ENCODE results near the gene MGLL. TPM values are rescaled to one million over a fixed set of nuclear protein-coding genes. Genes with fewer than 3 reads are reported as not detected.
A peak's percentile ranks its signal among the peaks of the same experiment; 100 is the strongest.

Gene MGLL
- total RNA-seq, 1 experiment from 2014 or later, result 6.8 TPM

- peaks cover 0 to 6% of the 10 kb centered on the region in 2 experiments; a peak in 2 of 4 replicates for H3K9me3 ChIP-seq (ENCODE audit: control insufficient read depth in 1 of 2, insufficient read depth in 1 of 2, low read depth in 1 of 2, low read length in 2 of 2)
- ATAC-seq, result peak; percentile 50
- no peaks in the 10 kb centered on the region for H4K20me1 ChIP-seq (ENCODE audit: insufficient read depth)
- H3K4me3 ChIP-seq (replicated peaks in 1 of 2; ENCODE audit: low read depth in 1 of 2, low read length in 2 of 2), result peak overlapping the region; percentile 64 to 75
- no peaks in the 10 kb centered on the region for H3K27me3 ChIP-seq (ENCODE audit: insufficient read depth, low read length)
- CTCF ChIA-PET, result interaction anchor here (1.3 to 2.0 kb wide), 3 partner anchors 9 to 248 kb away, joined by 3 to 5 read pairs (median 5); no protein-coding TSS in a partner anchor
- TF ChIP-seq ELF1 (IDR thresholded peaks at IDR 0.05; ENCODE audit: borderline replicate concordance, low read depth) (no peak), ZFX (IDR thresholded peaks at IDR 0.05) (0 out of 2 replicates have a peak, but pooled peaks have one; percentile 30), SP1 (IDR thresholded peaks at IDR 0.05; ENCODE audit: low read depth) (no peak), CBX3 (IDR thresholded peaks at IDR 0.05; ENCODE audit: low read depth) (no peak), JUND (IDR thresholded peaks at IDR 0.05) (no peak)
- intact Hi-C loops (cut with micrococcal nuclease), result no loop called here
- peak overlapping the region; percentile 0 for H2AFZ ChIP-seq (ENCODE audit: low read depth, low read length, poor library complexity, severe bottlenecking)
- peak overlapping the region; percentile 96 for H3K4me2 ChIP-seq (ENCODE audit: low read length)
- no TSS peak for BruUV-seq (replicated peaks)
- no peaks in the 10 kb centered on the region for H3K9me2 ChIP-seq (ENCODE audit: insufficient read depth)
- RAD21 ChIA-PET (ENCODE audit: low non-redundant PET in 1 of 2, low total read pairs in 2 of 2, uncharacterized antibody in 2 of 2, unreplicated experiment in 2 of 2), result interaction anchor here in 1 of 2 experiments (0.6 kb wide), 1 partner anchor 45 kb away, joined by 3 read pairs; no protein-coding TSS in a partner anchor
- H3K9ac ChIP-seq (ENCODE audit: low read length), result peak overlapping the region; percentile 66
- no peaks in the 10 kb centered on the region for H3K79me2 ChIP-seq (ENCODE audit: insufficient read depth, low read length)
- peak overlapping the region; percentile 28; the same call in 1 of the 2 replicates for H3K27ac ChIP-seq (ENCODE audit: low read depth, low read length)
- H3K4me1 ChIP-seq (ENCODE audit: control insufficient read depth in 1 of 2, insufficient read depth in 2 of 2, low read length in 2 of 2), result peaks cover 30 to 54% of the 10 kb centered on the region in 2 experiments
- POLR2A ChIA-PET, result interaction anchor here (1.0 to 1.2 kb wide), 2 partner anchors 19 to 32 kb away, joined by 3 to 4 read pairs; no protein-coding TSS in a partner anchor
- no peaks in the 10 kb centered on the region for H3K36me3 ChIP-seq (ENCODE audit: control insufficient read depth in 1 of 2, insufficient read depth in 2 of 2, low read length in 2 of 2)
- no peak for DNase-seq (ENCODE audit: low read depth, low spot score)
These were observed 539 bp upstream of the MGLL start for GRCh38 chr3:127822682-127823425.

GRCh38 chr3:127821394-127821793, 921 bp downstream of the MGLL start:
- Histone ChIP-seq H3K4me2 (ENCODE audit: low read length) (peak overlapping the region; percentile 96), H3K27me3 (ENCODE audit: insufficient read depth, low read length) (no peaks in the 10 kb centered on the region), H3K79me2 (ENCODE audit: insufficient read depth, low read length) (no peaks in the 10 kb centered on the region), H3K9me2 (ENCODE audit: insufficient read depth) (no peaks in the 10 kb centered on the region), H3K9me3 (ENCODE audit: control insufficient read depth in 1 of 2, insufficient read depth in 1 of 2, low read depth in 1 of 2, low read length in 2 of 2) (no peaks in the 10 kb centered on the region), H2AFZ (ENCODE audit: low read depth, low read length, poor library complexity, severe bottlenecking) (peak overlapping the region; percentile 17), H3K27ac (ENCODE audit: low read depth, low read length) (no peak overlapping the region), H3K4me3 (replicated peaks in 1 of 2; ENCODE audit: low read depth in 1 of 2, low read length in 2 of 2) (peak overlapping the region; percentile 23 to 75), H3K4me1 (ENCODE audit: control insufficient read depth in 1 of 2, insufficient read depth in 2 of 2, low read length in 2 of 2) (peaks cover 42 to 68% of the 10 kb centered on the region in 2 experiments), H3K36me3 (ENCODE audit: control insufficient read depth in 1 of 2, insufficient read depth in 2 of 2, low read length in 2 of 2) (no peaks in the 10 kb centered on the region), H4K20me1 (ENCODE audit: insufficient read depth) (no peaks in the 10 kb centered on the region), H3K9ac (ENCODE audit: low read length) (peak overlapping the region; percentile 66)
- no peak for ATAC-seq
- intact Hi-C loops (cut with micrococcal nuclease), result no loop called here
- RAD21 ChIA-PET (ENCODE audit: low non-redundant PET in 1 of 2, low total read pairs in 2 of 2, uncharacterized antibody in 2 of 2, unreplicated experiment in 2 of 2), result no interaction called here
- DNase-seq (ENCODE audit: low read depth, low spot score), result no peak
- CTCF ChIA-PET, result interaction anchor here (1.3 to 2.2 kb wide), 2 partner anchors 10 to 30 kb away, joined by 5 to 6 read pairs; no protein-coding TSS in a partner anchor
- POLR2A ChIA-PET, result no interaction called here
- BruUV-seq (replicated peaks), result no TSS peak
- TF ChIP-seq ZFX (IDR thresholded peaks at IDR 0.05), result no peak
- TF ChIP-seq ATF3 (IDR thresholded peaks at IDR 0.05), result no peak
- TF ChIP-seq FOSL1 (IDR thresholded peaks at IDR 0.05; ENCODE audit: low read depth), result no peak
- TF ChIP-seq POLR2AphosphoS5 (IDR thresholded peaks at IDR 0.05; ENCODE audit: low read depth, low read length), result no peak
- no peak for TF ChIP-seq CEBPB (IDR thresholded peaks at IDR 0.05; ENCODE audit: low read depth)
- TF ChIP-seq POLR2A (IDR thresholded peaks at IDR 0.05; ENCODE audit: borderline replicate concordance, extremely low read depth, insufficient read depth, insufficient read length), result no peak
- no peak for TF ChIP-seq SP1 (IDR thresholded peaks at IDR 0.05; ENCODE audit: low read depth)
- no peak for TF ChIP-seq MAX (IDR thresholded peaks at IDR 0.05)
- TF ChIP-seq ZBTB33 (IDR thresholded peaks at IDR 0.05; ENCODE audit: extremely low read depth, insufficient replicate concordance, low read length), result no peak
- TF ChIP-seq YY1 (IDR thresholded peaks at IDR 0.05; ENCODE audit: extremely low read depth, insufficient replicate concordance, low read depth, low read length), result no peak
- no peak for TF ChIP-seq EZH2 (IDR thresholded peaks at IDR 0.05)
